Brain microvascular endothelial cell (primary cell): ENCODE data around the gene TTF2.

Experiments used
- DNase-seq: peaks from one replicate; pipeline ENCODE4 v3.0.0-alpha.2; 2020
- H3K27ac ChIP-seq: fragments of 250-450 bp; sonication (Bioruptor Pico); 2 replicates; pipeline ENCODE4 v1.5.1; 2020; ENCODE audit warnings: mild to moderate bottlenecking, moderate library complexity
- H3K27me3 ChIP-seq: fragments of 250-450 bp; sonication (Bioruptor Pico); replicated peaks from 2 replicates; pipeline ENCODE4 v1.5.1; 2020; ENCODE audit warnings: mild to moderate bottlenecking
- H3K36me3 ChIP-seq: fragments of 250-450 bp; sonication (Bioruptor Pico); replicated peaks from 2 replicates; pipeline ENCODE4 v1.5.1; 2020; ENCODE audit warnings: mild to moderate bottlenecking
- H3K4me3 ChIP-seq: 2 replicates; pipeline ENCODE4 v1.5.1; 2011; ENCODE audit warnings: low read depth, mild to moderate bottlenecking, control low read depth, low read length, moderate library complexity
- CTCF ChIP-seq: IDR thresholded peaks from 2 replicates; pipeline ENCODE4 v1.5.1; 2011; ENCODE audit warnings: low read depth, mild to moderate bottlenecking, moderate library complexity, low read length, control low read depth, inconsistent platforms; ENCODE audit errors: missing control alignments
- in situ Hi-C: cut with HindIII; loops from 2 replicates; pipeline ENCODE4 v1.10.0; 2017; ENCODE audit warnings: low sequenced_read_pairs, low pct_ligation_motif_present

The TTF2 gene

GRCh38 chr1:117029685-117030084 lies 30.4 kb upstream of the TTF2 start:
- no peaks in the 10 kb centered on the region for H3K36me3 ChIP-seq

GRCh38 chr1:117030271-117030877 lies 29.8 kb upstream of the TTF2 start:
- in situ Hi-C loops, result no loop called here
- no peak for DNase-seq
- H3K27ac ChIP-seq, result no peak overlapping the region
- no peak overlapping the region for H3K4me3 ChIP-seq
- H3K27me3 ChIP-seq, result no peaks in the 10 kb centered on the region
- H3K36me3 ChIP-seq, result no peaks in the 10 kb centered on the region
- TF ChIP-seq CTCF, result no peak

More at GRCh38 chr1:117029685-117030084, 30.4 kb upstream of the TTF2 start:
- H3K27ac ChIP-seq, result no peak overlapping the region
- TF ChIP-seq CTCF, result no peak
- no peaks in the 10 kb centered on the region for H3K27me3 ChIP-seq
- DNase-seq, result no peak
- H3K4me3 ChIP-seq, result no peak overlapping the region
- in situ Hi-C loops, result no loop called here

- in situ Hi-C loops, result no loop called here
Observed at GRCh38 chr1:117032266-117032665, 27.9 kb upstream of the TTF2 start.

GRCh38 chr1:117032681-117033539 lies 27.2 kb upstream of the TTF2 start:
- DNase-seq, result no peak
- no peak for TF ChIP-seq CTCF
- H3K27me3 ChIP-seq, result no peaks in the 10 kb centered on the region
- in situ Hi-C loops, result no loop called here
- H3K36me3 ChIP-seq, result no peaks in the 10 kb centered on the region
- H3K27ac ChIP-seq, result no peak overlapping the region
- no peak overlapping the region for H3K4me3 ChIP-seq

More at GRCh38 chr1:117032266-117032665, 27.9 kb upstream of the TTF2 start:
- no peaks in the 10 kb centered on the region for H3K36me3 ChIP-seq
- no peaks in the 10 kb centered on the region for H3K27me3 ChIP-seq
- no peak for DNase-seq
- no peak overlapping the region for H3K4me3 ChIP-seq
- H3K27ac ChIP-seq, result no peak overlapping the region
- no peak for TF ChIP-seq CTCF

- H3K27ac ChIP-seq, result no peak overlapping the region
- H3K27me3 ChIP-seq, result no peaks in the 10 kb centered on the region
- no peaks in the 10 kb centered on the region for H3K36me3 ChIP-seq
- no peak for TF ChIP-seq CTCF
- in situ Hi-C loops, result no loop called here
- DNase-seq, result no peak
- no peak overlapping the region for H3K4me3 ChIP-seq
Observed at GRCh38 chr1:117033772-117034171, 26.4 kb upstream of the TTF2 start.
